PC-3 (cell line): Measurements from ENCODE around the gene ILK.

ENCODE experiments used
- CTCF ChIP-seq: fragments of 300-600 bp; sonication (generic); conservative IDR thresholded peaks from 2 replicates; pipeline ENCODE4 v1.5.1; 2017; ENCODE audit warnings: antibody characterized with exemption, low read depth, mild to moderate bottlenecking, low read length
- EZH2 ChIP-seq: fragments of 300-600 bp; sonication (generic); IDR thresholded peaks from one replicate; pipeline ENCODE4 v1.6.1; 2017; ENCODE audit warnings: antibody characterized with exemption, mild to moderate bottlenecking, low read length; ENCODE audit not compliant: unreplicated experiment
- EZH2phosphoT487 ChIP-seq: fragments of 300-600 bp; sonication (generic); IDR thresholded peaks from 2 replicates; pipeline ENCODE4 v1.6.1; 2018; ENCODE audit warnings: mild to moderate bottlenecking, antibody characterized with exemption, low read length, borderline replicate concordance

GRCh38 chr11:6554828-6555706, 48.5 kb upstream of the ILK start:
- no peak for TF ChIP-seq CTCF
- no peak for TF ChIP-seq EZH2phosphoT487
- no peak for TF ChIP-seq EZH2
